ENCODE results near the gene SPATA13.

SPATA13 gene

DNA sequence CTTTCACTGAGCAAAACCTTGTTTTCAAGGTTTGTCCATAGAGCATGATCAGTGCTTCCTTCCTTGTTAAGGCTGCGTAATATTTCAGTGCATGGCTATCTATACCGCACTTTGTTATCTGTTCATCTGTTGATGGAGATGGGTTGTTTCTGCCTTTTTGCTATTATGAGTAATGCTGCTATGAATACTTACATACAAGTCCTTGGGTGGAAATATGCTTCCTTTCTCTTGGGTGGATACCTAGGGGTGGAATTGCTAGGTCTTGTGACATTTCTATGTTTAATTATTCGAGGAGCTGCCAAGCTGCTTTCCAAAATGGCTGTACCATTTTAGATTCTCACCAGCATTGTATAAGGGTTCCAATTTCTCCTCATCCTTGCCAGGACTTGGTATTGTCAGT lies 70.9 kb downstream of the SPATA13 start:
- no peak overlapping the region for H3K4me3 Mint-ChIP-seq
- H3K27ac Mint-ChIP-seq = no peak overlapping the region
- no peaks in the 10 kb centered on the region for H3K9me3 Mint-ChIP-seq
- TF ChIP-seq, protein P1, sequence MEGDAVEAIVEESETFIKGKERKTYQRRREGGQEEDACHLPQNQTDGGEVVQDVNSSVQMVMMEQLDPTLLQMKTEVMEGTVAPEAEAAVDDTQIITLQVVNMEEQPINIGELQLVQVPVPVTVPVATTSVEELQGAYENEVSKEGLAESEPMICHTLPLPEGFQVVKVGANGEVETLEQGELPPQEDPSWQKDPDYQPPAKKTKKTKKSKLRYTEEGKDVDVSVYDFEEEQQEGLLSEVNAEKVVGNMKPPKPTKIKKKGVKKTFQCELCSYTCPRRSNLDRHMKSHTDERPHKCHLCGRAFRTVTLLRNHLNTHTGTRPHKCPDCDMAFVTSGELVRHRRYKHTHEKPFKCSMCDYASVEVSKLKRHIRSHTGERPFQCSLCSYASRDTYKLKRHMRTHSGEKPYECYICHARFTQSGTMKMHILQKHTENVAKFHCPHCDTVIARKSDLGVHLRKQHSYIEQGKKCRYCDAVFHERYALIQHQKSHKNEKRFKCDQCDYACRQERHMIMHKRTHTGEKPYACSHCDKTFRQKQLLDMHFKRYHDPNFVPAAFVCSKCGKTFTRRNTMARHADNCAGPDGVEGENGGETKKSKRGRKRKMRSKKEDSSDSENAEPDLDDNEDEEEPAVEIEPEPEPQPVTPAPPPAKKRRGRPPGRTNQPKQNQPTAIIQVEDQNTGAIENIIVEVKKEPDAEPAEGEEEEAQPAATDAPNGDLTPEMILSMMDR (IDR thresholded peaks at IDR 0.05) = no peak
- DNase-seq = no peak
- H3K4me1 Mint-ChIP-seq = peaks cover 13% of the 10 kb centered on the region
- H3K27me3 Mint-ChIP-seq (ENCODE audit: low read depth, poor library complexity) = no peaks in the 10 kb centered on the region
- H3K36me3 Mint-ChIP-seq (ENCODE audit: low read depth) = no peaks in the 10 kb centered on the region

DNA sequence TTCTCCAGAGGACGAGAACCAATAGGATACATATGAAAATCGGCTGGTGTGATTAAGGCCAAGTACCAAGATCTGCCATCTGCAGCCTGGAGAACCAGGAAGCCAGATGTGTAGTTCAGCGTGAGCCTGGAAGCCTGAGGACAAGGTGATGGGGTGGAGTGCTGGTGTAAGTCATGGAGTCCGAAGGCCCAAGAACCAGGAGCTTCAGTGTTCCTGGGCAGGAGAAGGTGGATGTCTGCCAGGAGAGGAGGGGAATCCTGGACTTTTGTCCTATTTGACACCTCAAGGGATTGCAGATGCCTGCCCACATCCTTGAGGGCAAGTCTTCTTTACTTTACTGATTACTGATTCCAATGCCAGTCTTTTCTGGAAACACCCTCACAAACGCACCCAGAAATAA lies 71.5 kb downstream of the SPATA13 start:
- TF ChIP-seq, protein P1 (IDR thresholded peaks at IDR 0.05) = no peak
- Mint-ChIP-seq H3K4me1 (peaks cover 13% of the 10 kb centered on the region), H3K27ac (no peak overlapping the region), H3K27me3 (ENCODE audit: low read depth, poor library complexity) (no peaks in the 10 kb centered on the region), H3K4me3 (no peak overlapping the region), H3K9me3 (no peaks in the 10 kb centered on the region), H3K36me3 (ENCODE audit: low read depth) (no peaks in the 10 kb centered on the region)
- DNase-seq = no peak

DNA sequence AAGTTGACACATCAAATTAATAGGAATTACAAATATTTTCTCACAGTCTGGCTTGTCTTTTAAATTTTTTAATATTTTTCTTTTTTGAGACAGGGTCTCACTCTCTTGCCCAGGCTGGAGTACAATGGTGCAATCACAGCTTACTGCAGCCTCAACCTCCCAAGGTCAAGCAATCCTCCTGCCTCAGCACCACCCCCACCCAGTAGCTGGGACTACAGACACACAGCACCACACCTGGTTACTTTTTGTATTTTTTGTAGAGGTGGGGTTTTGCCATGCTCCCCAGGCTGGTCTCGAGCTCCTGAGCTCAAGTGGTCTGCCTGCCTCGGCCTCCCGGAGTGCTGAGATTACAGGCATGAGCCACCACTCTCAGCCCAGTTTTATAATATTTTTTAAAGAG lies 72.0 kb downstream of the SPATA13 start:
- Mint-ChIP-seq H3K4me3 (no peak overlapping the region), H3K27me3 (ENCODE audit: low read depth, poor library complexity) (no peaks in the 10 kb centered on the region), H3K27ac (no peak overlapping the region), H3K9me3 (no peaks in the 10 kb centered on the region), H3K4me1 (peaks cover 13% of the 10 kb centered on the region), H3K36me3 (ENCODE audit: low read depth) (no peaks in the 10 kb centered on the region)
- no peak for DNase-seq
- TF ChIP-seq, protein P1 (IDR thresholded peaks at IDR 0.05) = no peak

DNA sequence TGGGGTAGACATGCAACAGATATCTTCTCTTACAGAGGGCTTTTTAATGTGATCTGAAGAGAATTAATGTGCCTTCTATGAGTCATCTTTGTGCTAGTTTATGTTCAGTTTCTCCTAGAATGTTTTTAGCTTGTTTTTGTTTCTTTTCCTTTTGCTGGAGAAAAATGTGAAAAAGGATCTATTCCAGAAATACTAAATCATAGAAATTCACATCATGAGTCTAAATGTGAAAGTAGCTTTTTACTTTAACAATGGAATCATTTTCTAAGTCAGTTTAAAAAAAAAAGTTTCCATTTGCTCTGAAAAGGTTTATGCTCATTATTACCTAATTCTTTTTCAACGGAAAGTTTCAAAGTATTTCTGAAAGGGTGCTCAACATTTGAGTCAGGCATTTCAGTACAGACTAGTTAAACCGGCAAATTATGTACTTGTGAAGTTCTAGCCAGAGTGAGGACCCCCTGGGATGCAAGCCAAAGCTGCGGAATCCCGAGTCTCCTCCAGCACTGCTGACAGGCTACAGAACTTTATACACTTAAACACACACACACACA lies 72.9 kb downstream of the SPATA13 start:
- no peaks in the 10 kb centered on the region for H3K36me3 Mint-ChIP-seq (ENCODE audit: low read depth)
- H3K27me3 Mint-ChIP-seq (ENCODE audit: low read depth, poor library complexity) = no peaks in the 10 kb centered on the region
- no peak overlapping the region for H3K4me3 Mint-ChIP-seq
- DNase-seq = no peak
- peaks cover 13% of the 10 kb centered on the region for H3K4me1 Mint-ChIP-seq
- H3K9me3 Mint-ChIP-seq = no peaks in the 10 kb centered on the region
- no peak overlapping the region for H3K27ac Mint-ChIP-seq
- TF ChIP-seq, protein P1 (IDR thresholded peaks at IDR 0.05) = no peak

DNA sequence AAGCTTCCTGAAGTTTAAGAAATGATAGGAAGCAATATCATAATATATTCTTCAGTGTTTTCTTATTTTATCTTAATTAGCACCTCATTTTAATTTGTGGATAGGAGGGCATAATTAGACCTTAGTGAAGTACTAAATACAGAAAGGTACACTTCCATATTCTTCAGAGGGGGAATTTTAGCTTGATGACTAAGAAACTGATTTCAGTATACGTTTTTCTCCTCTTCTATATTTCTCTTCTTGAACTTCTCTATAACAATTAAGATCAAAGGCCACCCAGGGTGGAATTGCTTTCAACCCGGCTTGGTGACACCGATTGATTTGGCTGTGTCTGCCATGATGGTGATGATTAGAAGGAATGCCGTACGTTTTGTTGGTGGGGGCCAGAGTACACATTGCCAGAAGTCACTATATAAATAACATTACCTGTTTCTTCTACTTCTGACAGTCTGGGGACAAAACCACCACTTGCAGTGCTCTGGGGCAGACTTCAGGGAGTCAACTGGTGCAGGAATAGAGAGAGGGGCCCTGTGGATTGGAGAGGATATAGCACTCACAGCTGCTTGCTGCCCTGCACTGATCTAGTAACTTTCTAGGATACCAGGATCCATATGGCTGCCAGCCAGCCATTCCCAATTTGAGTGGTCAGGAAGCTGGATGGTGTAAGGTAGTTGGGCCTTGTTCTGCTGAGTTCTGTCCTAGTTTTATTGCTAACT lies 73.8 kb downstream of the SPATA13 start:
- H3K9me3 Mint-ChIP-seq = no peaks in the 10 kb centered on the region
- TF ChIP-seq, protein P1 (IDR thresholded peaks at IDR 0.05) = no peak
- H3K4me3 Mint-ChIP-seq = no peak overlapping the region
- H3K27ac Mint-ChIP-seq = no peak overlapping the region
- H3K36me3 Mint-ChIP-seq (ENCODE audit: low read depth) = no peaks in the 10 kb centered on the region
- DNase-seq = no peak
- no peaks in the 10 kb centered on the region for H3K27me3 Mint-ChIP-seq (ENCODE audit: low read depth, poor library complexity)
- peaks cover 13% of the 10 kb centered on the region for H3K4me1 Mint-ChIP-seq

DNA sequence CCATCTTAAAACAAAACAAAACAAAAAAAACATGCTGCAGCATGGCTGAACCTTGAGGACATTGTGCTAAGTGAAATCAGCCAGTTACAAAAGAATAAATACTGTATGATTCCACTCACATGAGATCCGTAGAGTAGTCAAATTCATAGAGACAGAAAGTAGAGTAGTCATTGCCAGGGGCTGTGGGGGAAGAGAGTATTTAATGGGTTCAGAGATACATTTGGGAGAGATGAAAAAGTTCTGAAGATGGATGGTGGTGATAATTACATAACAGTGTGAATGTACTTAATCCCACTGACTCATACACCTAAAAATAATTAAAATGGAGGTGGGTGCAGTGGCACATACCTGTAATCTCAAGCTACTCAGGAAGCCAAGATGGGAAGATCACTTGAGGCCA lies 76.8 kb downstream of the SPATA13 start:
- H3K27ac Mint-ChIP-seq = no peak overlapping the region
- H3K4me3 Mint-ChIP-seq = no peak overlapping the region
- H3K9me3 Mint-ChIP-seq = no peaks in the 10 kb centered on the region
- DNase-seq = no peak
- H3K36me3 Mint-ChIP-seq (ENCODE audit: low read depth) = no peaks in the 10 kb centered on the region
- H3K27me3 Mint-ChIP-seq (ENCODE audit: low read depth, poor library complexity) = no peaks in the 10 kb centered on the region
- peaks cover 18% of the 10 kb centered on the region for H3K4me1 Mint-ChIP-seq
- TF ChIP-seq, protein P1 (IDR thresholded peaks at IDR 0.05) = no peak

Data from nephron progenitor cell (in vitro differentiated cells).